Kidney (tissue), 14 donors: ENCODE measurements around the gene PDZD2. TPM values are rescaled to one million over a fixed set of nuclear protein-coding genes. Genes with fewer than 3 reads are reported as not detected.

Experiments
- DNase-seq, 5 donors: peaks; one replicate each; pipeline ENCODE4 v3.0.0-alpha.2; 2013 to 2020
- FAIRE-seq: peaks from 2 replicates; lab custom pipeline; 2012; peaks lifted over from hg19 to GRCh38; lab: Jason Lieb, UNC
- H3K27ac ChIP-seq, 2 donors: one replicate each; pipeline ENCODE4 v1.7.0; 2013; ENCODE audit warnings: low read depth in 2 of 2, low read length in 2 of 2, inconsistent platforms in 1 of 2
- H3K27me3 ChIP-seq: one replicate; pipeline ENCODE4 v1.7.1; 2013; ENCODE audit warnings: low read length, inconsistent platforms; ENCODE audit not compliant: control insufficient read depth, insufficient read depth
- H3K36me3 ChIP-seq, 3 donors: one replicate each; pipeline versions ENCODE4 v1.7.0 to v1.7.1; 2013; ENCODE audit warnings: low read length in 3 of 3, control low read depth in 1 of 3, inconsistent platforms in 1 of 3; ENCODE audit not compliant: insufficient read depth in 3 of 3, control insufficient read depth in 2 of 3
- H3K4me1 ChIP-seq, 3 donors: one replicate each; pipeline versions ENCODE4 v1.7.0 to v1.7.1; 2013; ENCODE audit warnings: low read length in 3 of 3, inconsistent platforms in 1 of 3, low read depth in 1 of 3; ENCODE audit not compliant: control insufficient read depth in 2 of 3, insufficient read depth in 2 of 3
- H3K4me3 ChIP-seq, 3 donors: one replicate each; pipeline versions ENCODE4 v1.7.0 to v1.8.1; 2013; ENCODE audit warnings: low read length in 3 of 3, control low read depth in 1 of 3, inconsistent platforms in 1 of 3
- H3K9ac ChIP-seq, 3 donors: one replicate each; pipeline versions ENCODE4 v1.7.0 to v1.7.1; 2013; ENCODE audit warnings: low read length in 3 of 3, control low read depth in 1 of 3, inconsistent platforms in 1 of 3
- H3K9me3 ChIP-seq, 3 donors: one replicate each; pipeline versions ENCODE4 v1.7.0 to v1.7.1; 2013; ENCODE audit warnings: low read length in 3 of 3, control low read depth in 1 of 3, inconsistent platforms in 1 of 3; ENCODE audit not compliant: control insufficient read depth in 2 of 3, insufficient read depth in 1 of 3
- intact Hi-C: fragments of 100-400 bp; cut with DNase I; formaldehyde crosslinking; loops from one replicate; pipeline ENCODE4 v1.11.1; 2022
- polyA plus RNA-seq: library from polyadenylated mRNA; stranded (reverse); fragments of 350-450 nt; fragmentation: Illumina TruSeq; extraction: RNeasy Lipid Tissue Mini Kit (QIAGEN cat#74804); gene quantifications from one replicate; pipeline ENCODE4 v1.2.3, GENCODE V29; 2014; ENCODE audit warnings: low read depth, low replicate concordance; ENCODE audit not compliant: insufficient read depth
- total RNA-seq: library from RNA; stranded (reverse); fragmentation: NEBNext Ultra II Directional; extraction: Animal tissue kit (Norgen Biotek cat#: 25700); gene quantifications from one replicate; pipeline ENCODE4 v1.2.1, GENCODE V29; 2021
- TF ChIP-seq, protein P1 (sequence below): IDR thresholded peaks from 3 replicates; pipeline ENCODE4 v1.5.1; 2012; ENCODE audit warnings: mild to moderate bottlenecking, moderate library complexity, borderline replicate concordance; ENCODE audit not compliant: insufficient read depth; ENCODE audit errors: extremely low read depth
- donor health status: control.
- donor health status: control.
- donor health status: control.
- donor health status: control.
- donor health status: control.
- donor health status: DM: yes; HTN: yes; CAD: no.
- donor health status: Normal renal cell carcinoma (clear cell type).

The PDZD2 gene
- total and polyA plus RNA-seq, 2 donors from 2014 or later = 6.2 to 14.8 TPM

DNA sequence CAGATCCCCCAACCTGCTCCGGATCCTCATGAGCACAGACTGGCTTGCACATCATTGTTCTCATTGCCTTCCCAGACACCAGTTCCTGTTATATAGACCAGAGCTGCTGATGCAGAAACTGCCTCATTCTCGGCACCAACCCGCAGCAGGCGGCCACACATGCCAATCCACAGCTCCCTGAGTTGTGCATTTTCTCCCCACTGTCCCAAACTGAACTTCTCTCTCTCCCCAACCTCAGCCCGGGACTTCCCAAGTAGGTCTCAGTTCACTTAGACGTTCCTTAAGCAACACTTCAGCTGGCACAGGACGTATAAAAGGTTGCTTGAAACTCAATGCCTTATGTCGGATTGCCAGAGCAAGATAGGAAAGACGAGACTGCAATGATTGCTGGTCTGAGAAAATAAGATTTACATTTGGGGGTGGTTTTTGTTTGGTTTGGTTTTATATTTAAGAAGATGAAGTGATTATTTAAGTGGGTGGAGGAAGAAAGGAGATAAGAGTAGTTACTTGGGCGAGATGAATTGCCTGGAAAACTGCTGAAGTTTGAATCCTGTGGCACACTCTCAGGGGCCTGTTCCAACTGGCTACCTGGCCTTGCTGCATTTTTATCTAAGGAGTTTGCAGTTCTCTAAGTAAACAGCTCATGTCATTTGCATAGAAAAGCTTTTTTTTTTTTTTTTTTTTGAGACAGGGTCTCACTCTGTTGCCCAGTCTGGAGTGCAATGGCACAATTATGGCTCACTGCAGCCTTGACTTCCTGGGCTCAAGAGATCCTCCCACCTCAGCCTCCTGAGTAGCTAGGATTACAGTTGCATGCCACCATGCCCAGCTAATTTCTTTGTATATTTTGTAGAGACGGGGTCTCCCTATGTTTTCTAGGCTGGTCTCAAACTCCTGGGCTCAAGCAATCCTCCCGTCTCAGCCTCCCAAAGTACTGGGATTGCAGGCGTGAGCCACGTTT is 379.8 kb downstream of the PDZD2 start:
- DNase-seq (peak in 2 of 5 donors; percentile 15 to 38), FAIRE-seq (no peak)
- H3K27me3 ChIP-seq = no peaks in the 10 kb centered on the region
- H3K27ac ChIP-seq = no peak overlapping the region
- peaks cover 0 to 6% (median 0%) of the 10 kb centered on the region in 3 donors for H3K36me3 ChIP-seq
- no peak overlapping the region for H3K4me3 ChIP-seq
- intact Hi-C loops = no loop called here
- H3K4me1 ChIP-seq = peaks cover 0 to 8% (median 3%) of the 10 kb centered on the region in 3 donors
- no peak overlapping the region for H3K9ac ChIP-seq
- TF ChIP-seq, protein P1, sequence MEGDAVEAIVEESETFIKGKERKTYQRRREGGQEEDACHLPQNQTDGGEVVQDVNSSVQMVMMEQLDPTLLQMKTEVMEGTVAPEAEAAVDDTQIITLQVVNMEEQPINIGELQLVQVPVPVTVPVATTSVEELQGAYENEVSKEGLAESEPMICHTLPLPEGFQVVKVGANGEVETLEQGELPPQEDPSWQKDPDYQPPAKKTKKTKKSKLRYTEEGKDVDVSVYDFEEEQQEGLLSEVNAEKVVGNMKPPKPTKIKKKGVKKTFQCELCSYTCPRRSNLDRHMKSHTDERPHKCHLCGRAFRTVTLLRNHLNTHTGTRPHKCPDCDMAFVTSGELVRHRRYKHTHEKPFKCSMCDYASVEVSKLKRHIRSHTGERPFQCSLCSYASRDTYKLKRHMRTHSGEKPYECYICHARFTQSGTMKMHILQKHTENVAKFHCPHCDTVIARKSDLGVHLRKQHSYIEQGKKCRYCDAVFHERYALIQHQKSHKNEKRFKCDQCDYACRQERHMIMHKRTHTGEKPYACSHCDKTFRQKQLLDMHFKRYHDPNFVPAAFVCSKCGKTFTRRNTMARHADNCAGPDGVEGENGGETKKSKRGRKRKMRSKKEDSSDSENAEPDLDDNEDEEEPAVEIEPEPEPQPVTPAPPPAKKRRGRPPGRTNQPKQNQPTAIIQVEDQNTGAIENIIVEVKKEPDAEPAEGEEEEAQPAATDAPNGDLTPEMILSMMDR = no peak
- no peaks in the 10 kb centered on the region for H3K9me3 ChIP-seq

DNA sequence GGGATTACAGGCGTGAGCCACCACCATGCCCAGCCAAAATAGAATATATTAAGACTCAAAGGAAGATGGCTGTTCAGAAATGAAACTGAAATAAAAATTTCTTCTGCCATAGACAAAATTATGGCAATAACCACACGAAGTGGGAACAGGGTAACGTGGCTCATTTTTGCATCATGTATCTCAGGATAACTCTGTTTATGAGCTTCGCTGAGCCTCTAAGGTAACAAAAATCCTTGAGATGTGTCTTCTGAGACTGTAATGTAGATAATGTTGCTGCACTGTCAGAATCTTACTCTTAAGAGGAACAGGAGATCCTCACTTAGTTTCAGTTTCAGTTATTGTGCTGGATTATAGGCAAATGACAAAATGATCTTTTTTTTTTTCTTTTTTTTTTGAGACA is 381.3 kb downstream of the PDZD2 start:
- Histone ChIP-seq H3K36me3 (no peaks in the 10 kb centered on the region), H3K4me3 (peak overlapping the region in 1 of 3 donors; percentile 48), H3K9me3 (no peaks in the 10 kb centered on the region), H3K27me3 (no peaks in the 10 kb centered on the region), H3K4me1 (peaks cover 0 to 8% (median 3%) of the 10 kb centered on the region in 3 donors), H3K9ac (no peak overlapping the region), H3K27ac (peak overlapping the region in 1 of 2 donors; percentile 17)
- FAIRE-seq (no peak), DNase-seq (no peak)
- TF ChIP-seq, protein P1 = no peak
- intact Hi-C loops = no loop called here

DNA sequence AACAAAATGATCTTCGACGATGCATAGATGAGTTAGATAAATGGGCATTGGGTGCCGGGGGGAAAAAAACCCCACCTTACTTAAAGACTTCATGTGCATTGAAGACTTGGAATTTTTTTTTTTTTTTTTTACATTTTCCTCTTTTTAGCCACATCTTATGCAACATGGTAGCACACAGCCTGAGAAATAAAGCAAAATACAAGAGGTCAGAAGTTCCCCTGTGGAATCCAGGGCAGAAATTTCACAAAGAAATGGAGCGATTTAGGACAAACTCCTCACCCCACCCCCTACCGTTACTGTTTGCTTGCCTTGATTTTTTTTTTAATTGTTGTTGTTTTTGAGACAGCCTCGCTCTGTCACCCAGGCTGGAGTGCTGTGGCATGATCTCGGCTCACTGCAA is 382.0 kb downstream of the PDZD2 start:
- Histone ChIP-seq H3K9ac (no peak overlapping the region), H3K9me3 (no peaks in the 10 kb centered on the region), H3K27me3 (no peaks in the 10 kb centered on the region), H3K4me1 (peaks cover 0 to 8% (median 3%) of the 10 kb centered on the region in 3 donors), H3K36me3 (no peaks in the 10 kb centered on the region), H3K27ac (no peak overlapping the region), H3K4me3 (no peak overlapping the region)
- intact Hi-C loops = no loop called here
- DNase-seq (no peak), FAIRE-seq (no peak)
- TF ChIP-seq, protein P1 = no peak
